Activated CD8-positive, alpha-beta T cell treated with anti-CD3 and anti-CD28 coated beads, Interleukin-2, amount 10 ng/mL, durations not matched to agents 7 days and 5 days (primary cell): ENCODE results near the gene CELSR2. TPM values are rescaled to one million over a fixed set of nuclear protein-coding genes. Genes with fewer than 3 reads are reported as not detected.

Experiments
- ATAC-seq: fragments of 150-1000 bp; cut with Tn5 transposase; one replicate; pipeline ENCODE4 v1.10.0; 2021; ENCODE audit warnings: moderate library complexity
- CTCF ChIA-PET: fragments of 350-600 bp; sonication (Branson Sonifier 250); formaldehyde crosslinking; loops from one replicate; lab custom pipeline; 2021; ENCODE audit warnings: antibody characterized with exemption; lab: Charles Lee
- POLR2A ChIA-PET: fragments of 350-600 bp; sonication (Branson Sonifier 250); formaldehyde crosslinking; loops from one replicate; lab custom pipeline; 2021; ENCODE audit warnings: antibody characterized with exemption; lab: Charles Lee
- DNase-seq: peaks from one replicate; pipeline ENCODE4 v3.0.0-alpha.2; 2020
- H3K27ac Mint-ChIP-seq: one replicate; pipeline ENCODE4 v1.8.0; 2021; ENCODE audit warnings: mild to moderate bottlenecking, mixed read lengths
- H3K27me3 Mint-ChIP-seq: one replicate; pipeline ENCODE4 v1.8.0; 2021; ENCODE audit warnings: low read depth, mixed read lengths
- H3K36me3 Mint-ChIP-seq: one replicate; pipeline ENCODE4 v1.8.0; 2021; ENCODE audit warnings: low read depth, mixed read lengths
- H3K4me1 Mint-ChIP-seq: one replicate; pipeline ENCODE4 v1.8.0; 2021; ENCODE audit warnings: low read depth, mixed read lengths
- H3K4me3 Mint-ChIP-seq: one replicate; pipeline ENCODE4 v1.8.0; 2021; ENCODE audit warnings: mild to moderate bottlenecking, mixed read lengths
- H3K9me3 Mint-ChIP-seq: one replicate; pipeline ENCODE4 v1.8.0; 2022; ENCODE audit warnings: mixed read lengths; ENCODE audit not compliant: insufficient read depth
- total RNA-seq, 2 experiments: library from RNA; stranded (reverse); gene quantifications; one replicate each; pipeline ENCODE4 v1.2.3, GENCODE V29; 2021

The CELSR2 gene
- total RNA-seq, 2 experiments from 2014 or later, result 4.9 to 5.2 TPM

DNA sequence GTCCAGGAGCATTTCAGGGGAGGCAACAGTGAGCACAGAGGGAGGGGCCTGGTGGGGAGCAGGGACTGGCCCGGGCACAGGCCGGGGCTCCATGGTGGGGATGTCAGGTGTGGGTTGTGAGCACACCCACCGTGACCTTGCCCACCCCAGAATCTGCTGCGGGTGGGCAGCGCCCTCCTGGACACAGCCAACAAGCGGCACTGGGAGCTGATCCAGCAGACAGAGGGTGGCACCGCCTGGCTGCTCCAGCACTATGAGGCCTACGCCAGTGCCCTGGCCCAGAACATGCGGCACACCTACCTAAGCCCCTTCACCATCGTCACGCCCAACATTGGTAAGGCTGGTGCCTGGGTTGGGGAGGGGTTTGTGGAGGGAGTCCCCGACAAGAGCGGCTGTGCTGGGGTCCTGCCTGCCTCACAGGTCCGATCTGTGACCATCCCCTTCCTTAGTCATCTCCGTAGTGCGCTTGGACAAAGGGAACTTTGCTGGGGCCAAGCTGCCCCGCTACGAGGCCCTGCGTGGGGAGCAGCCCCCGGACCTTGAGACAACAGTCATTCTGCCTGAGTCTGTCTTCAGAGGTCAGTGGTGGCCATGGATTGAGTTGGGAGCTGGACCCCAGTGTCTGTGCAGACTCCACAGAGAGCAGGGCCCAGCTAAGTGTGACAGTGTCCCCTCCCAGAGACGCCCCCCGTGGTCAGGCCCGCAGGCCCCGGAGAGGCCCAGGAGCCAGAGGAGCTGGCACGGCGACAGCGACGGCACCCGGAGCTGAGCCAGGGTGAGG lies 19.3 kb downstream of the CELSR2 start:
- CTCF ChIA-PET, result interaction anchor here (0.9 to 1.7 kb wide), 3 partner anchors 8 to 264 kb away, joined by 3 to 7 read pairs (median 4); no protein-coding TSS in a partner anchor
- H3K36me3 Mint-ChIP-seq, result no peaks in the 10 kb centered on the region

DNA sequence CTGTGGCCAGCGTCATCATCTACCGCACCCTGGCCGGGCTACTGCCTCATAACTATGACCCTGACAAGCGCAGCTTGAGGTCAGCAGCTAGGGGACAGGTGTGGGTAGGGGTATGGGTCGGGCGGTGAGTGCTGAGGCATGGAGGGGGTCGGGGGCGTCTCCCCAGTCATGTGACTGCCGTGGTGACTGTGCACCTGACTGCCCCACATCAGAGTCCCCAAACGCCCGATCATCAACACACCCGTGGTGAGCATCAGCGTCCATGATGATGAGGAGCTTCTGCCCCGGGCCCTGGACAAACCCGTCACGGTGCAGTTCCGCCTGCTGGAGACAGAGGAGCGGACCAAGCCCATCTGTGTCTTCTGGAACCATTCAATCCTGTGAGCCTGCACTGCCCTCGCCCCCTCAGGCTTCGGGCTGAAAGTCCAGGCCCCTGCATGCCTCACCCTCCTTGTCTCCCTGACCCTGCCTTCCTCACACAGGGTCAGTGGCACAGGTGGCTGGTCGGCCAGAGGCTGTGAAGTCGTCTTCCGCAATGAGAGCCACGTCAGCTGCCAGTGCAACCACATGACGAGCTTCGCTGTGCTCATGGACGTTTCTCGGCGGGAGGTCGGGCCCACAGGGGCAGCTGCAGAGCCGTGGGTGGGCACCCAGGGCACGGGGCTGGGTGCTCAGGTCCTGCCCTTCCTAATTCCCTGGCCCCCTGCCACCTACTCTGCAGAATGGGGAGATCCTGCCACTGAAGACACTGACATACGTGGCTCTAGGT lies 20.1 kb downstream of the CELSR2 start:
- Mint-ChIP-seq H3K27me3 (no peaks in the 10 kb centered on the region), H3K9me3 (no peaks in the 10 kb centered on the region), H3K36me3 (no peaks in the 10 kb centered on the region), H3K4me3 (no peak overlapping the region), H3K4me1 (peaks cover 10% of the 10 kb centered on the region), H3K27ac (no peak overlapping the region)
- DNase-seq (no peak), ATAC-seq (no peak)
- ChIA-PET POLR2A (no interaction called here), CTCF (interaction anchor here (0.7 to 1.7 kb wide), 3 partner anchors 68 to 263 kb away, joined by 3 to 4 read pairs (median 3); no protein-coding TSS in a partner anchor)

More for the DNA sequence above, 19.3 kb downstream of the CELSR2 start:
- Mint-ChIP-seq H3K9me3 (no peaks in the 10 kb centered on the region), H3K27me3 (no peaks in the 10 kb centered on the region), H3K27ac (no peak overlapping the region), H3K4me3 (no peak overlapping the region), H3K4me1 (peaks cover 3% of the 10 kb centered on the region)
- POLR2A ChIA-PET, result no interaction called here
- ATAC-seq (no peak), DNase-seq (no peak)

DNA sequence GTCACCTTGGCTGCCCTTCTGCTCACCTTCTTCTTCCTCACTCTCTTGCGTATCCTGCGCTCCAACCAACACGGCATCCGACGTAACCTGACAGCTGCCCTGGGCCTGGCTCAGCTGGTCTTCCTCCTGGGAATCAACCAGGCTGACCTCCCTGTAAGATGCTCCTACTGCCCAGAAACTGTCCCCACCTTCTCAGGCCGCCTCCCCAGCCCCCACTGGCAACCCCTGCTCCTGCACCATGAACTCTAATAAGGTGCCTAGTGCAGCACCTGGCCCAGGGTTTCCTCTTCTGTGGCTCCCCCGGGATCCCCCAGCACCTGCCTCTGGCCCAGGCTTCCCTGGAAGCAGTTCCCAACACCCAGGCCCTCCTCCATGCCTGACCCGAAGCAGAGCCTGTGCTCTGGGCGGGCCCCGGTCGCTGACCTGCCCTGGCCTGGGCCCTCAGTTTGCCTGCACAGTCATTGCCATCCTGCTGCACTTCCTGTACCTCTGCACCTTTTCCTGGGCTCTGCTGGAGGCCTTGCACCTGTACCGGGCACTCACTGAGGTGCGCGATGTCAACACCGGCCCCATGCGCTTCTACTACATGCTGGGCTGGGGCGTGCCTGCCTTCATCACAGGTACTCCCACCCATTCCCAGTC lies 20.8 kb downstream of the CELSR2 start:
- H3K36me3 Mint-ChIP-seq, result no peaks in the 10 kb centered on the region
- H3K4me1 Mint-ChIP-seq, result peaks cover 17% of the 10 kb centered on the region
- DNase-seq (no peak), ATAC-seq (no peak)
- CTCF ChIA-PET, result interaction anchor here (0.7 kb wide), 1 partner anchor 69 kb away, joined by 3 read pairs; no protein-coding TSS in a partner anchor
- H3K4me3 Mint-ChIP-seq, result no peak overlapping the region
- POLR2A ChIA-PET, result no interaction called here
- H3K27ac Mint-ChIP-seq, result no peak overlapping the region
- H3K27me3 Mint-ChIP-seq, result no peaks in the 10 kb centered on the region
- H3K9me3 Mint-ChIP-seq, result no peaks in the 10 kb centered on the region

DNA sequence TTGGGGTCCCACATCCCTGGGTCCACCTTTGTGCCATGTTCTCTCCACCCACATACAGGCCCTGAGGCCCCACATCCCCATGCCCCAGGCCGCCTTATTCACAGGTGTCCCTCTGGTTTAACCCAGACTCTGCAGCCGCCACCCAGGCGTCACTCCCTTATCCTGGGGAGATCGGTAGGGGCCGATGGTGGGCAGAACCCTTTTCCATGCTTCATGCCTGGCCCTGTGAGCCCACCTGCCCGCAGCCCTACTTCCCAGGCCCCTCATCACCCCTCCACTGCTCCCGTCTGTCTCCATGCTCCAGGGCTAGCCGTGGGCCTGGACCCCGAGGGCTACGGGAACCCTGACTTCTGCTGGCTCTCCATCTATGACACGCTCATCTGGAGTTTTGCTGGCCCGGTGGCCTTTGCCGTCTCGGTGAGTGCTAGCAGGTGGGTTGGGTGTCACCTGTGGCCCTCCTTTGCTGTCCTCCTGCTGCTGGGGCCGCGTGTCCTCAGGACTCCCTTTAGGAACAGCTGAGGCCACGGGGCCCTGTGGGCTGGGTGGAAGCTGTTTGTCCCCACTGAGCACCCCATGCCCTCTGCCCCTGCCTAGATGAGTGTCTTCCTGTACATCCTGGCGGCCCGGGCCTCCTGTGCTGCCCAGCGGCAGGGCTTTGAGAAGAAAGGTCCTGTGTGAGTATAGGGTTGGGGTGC lies 21.4 kb downstream of the CELSR2 start:
- ChIA-PET CTCF (no interaction called here), POLR2A (no interaction called here)
- H3K4me3 Mint-ChIP-seq, result no peak overlapping the region
- H3K27ac Mint-ChIP-seq, result no peak overlapping the region
- no peaks in the 10 kb centered on the region for H3K36me3 Mint-ChIP-seq
- no peak for DNase-seq
- no peaks in the 10 kb centered on the region for H3K27me3 Mint-ChIP-seq
- no peaks in the 10 kb centered on the region for H3K9me3 Mint-ChIP-seq
- H3K4me1 Mint-ChIP-seq, result peaks cover 21% of the 10 kb centered on the region
- ATAC-seq, result no peak

DNA sequence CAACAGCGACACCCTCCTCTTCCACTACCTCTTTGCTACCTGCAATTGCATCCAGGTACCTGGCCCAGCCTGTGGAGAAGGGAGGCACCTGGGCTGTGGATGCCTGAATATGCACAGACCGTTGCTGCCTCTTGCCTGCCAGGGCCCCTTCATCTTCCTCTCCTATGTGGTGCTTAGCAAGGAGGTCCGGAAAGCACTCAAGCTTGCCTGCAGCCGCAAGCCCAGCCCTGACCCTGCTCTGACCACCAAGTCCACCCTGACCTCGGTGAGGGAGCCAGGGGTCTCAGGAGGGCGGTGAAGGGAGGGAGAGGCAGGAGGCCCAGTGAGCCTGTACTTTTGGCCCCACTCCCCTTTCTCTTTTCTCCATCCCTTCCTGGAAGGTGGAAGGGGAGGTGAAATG lies 22.1 kb downstream of the CELSR2 start:
- Mint-ChIP-seq H3K9me3 (no peaks in the 10 kb centered on the region), H3K27ac (no peak overlapping the region), H3K27me3 (no peaks in the 10 kb centered on the region), H3K4me1 (peaks cover 21% of the 10 kb centered on the region), H3K4me3 (no peak overlapping the region), H3K36me3 (no peaks in the 10 kb centered on the region)
- ChIA-PET POLR2A (no interaction called here), CTCF (no interaction called here)
- ATAC-seq, result no peak
- DNase-seq, result no peak

DNA sequence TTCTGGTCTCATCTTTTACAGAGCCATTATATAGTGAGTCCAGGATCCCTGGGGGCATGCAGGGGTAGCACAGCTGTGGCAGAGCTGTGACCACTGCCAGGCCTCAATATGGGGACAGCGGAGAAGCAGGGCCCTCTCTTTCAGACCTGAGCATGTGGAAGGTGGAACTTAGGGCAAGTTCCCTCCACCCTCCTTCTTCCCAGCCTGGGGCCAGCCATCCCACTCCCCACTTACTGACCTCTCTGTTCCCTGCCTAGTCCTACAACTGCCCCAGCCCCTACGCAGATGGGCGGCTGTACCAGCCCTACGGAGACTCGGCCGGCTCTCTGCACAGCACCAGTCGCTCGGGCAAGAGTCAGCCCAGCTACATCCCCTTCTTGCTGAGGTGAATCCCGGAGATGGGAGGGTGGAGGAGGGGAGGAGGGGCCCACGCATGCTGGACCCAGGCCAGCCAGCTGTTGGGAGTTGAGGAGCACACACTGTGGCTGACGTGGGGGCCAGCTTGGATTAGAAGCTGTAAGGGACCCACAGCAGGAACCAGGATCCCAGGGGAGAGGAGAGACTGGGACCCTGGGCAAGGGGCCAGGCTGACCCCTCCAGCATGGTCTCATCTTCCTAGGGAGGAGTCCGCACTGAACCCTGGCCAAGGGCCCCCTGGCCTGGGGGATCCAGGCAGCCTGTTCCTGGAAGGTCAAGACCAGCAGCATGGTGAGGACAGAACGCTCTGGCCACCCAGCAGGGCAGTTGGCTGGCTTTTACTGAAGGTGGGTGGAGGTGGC lies 22.9 kb downstream of the CELSR2 start:
- ATAC-seq (no peak), DNase-seq (no peak)
- H3K27me3 Mint-ChIP-seq, result no peaks in the 10 kb centered on the region
- no peaks in the 10 kb centered on the region for H3K9me3 Mint-ChIP-seq
- H3K36me3 Mint-ChIP-seq, result no peaks in the 10 kb centered on the region
- CTCF ChIA-PET, result no interaction called here
- no peak overlapping the region for H3K27ac Mint-ChIP-seq
- peaks cover 21% of the 10 kb centered on the region for H3K4me1 Mint-ChIP-seq
- POLR2A ChIA-PET, result no interaction called here
- no peak overlapping the region for H3K4me3 Mint-ChIP-seq

DNA sequence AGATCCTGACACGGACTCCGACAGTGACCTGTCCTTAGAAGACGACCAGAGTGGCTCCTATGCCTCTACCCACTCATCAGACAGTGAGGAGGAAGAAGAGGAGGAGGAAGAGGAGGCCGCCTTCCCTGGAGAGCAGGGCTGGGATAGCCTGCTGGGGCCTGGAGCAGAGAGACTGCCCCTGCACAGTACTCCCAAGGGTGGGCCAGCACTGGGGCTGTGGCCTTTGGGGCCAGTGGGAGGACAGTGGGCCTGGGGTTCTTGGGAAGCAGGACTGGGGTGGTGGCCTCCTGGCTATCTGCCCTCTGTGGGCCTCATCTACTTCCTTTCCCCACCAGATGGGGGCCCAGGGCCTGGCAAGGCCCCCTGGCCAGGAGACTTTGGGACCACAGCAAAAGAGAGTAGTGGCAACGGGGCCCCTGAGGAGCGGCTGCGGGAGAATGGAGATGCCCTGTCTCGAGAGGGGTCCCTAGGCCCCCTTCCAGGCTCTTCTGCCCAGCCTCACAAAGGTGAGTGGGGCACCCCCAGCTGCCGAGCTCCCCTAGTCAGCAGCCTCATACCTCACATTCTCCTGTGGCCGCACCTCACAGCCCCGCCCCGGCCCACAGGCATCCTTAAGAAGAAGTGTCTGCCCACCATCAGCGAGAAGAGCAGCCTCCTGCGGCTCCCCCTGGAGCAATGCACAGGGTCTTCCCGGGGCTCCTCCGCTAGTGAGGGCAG lies 23.6 kb downstream of the CELSR2 start:
- ChIA-PET POLR2A (interaction anchor here (1.0 kb wide), 1 partner anchor 10 kb away, joined by 3 read pairs; the partner anchor contains the start of gene PSRC1), CTCF (no interaction called here)
- H3K27ac Mint-ChIP-seq, result no peak overlapping the region
- H3K9me3 Mint-ChIP-seq, result no peaks in the 10 kb centered on the region
- no peaks in the 10 kb centered on the region for H3K36me3 Mint-ChIP-seq
- H3K4me1 Mint-ChIP-seq, result peaks cover 25% of the 10 kb centered on the region
- no peak overlapping the region for H3K4me3 Mint-ChIP-seq
- DNase-seq (no peak), ATAC-seq (no peak)
- no peaks in the 10 kb centered on the region for H3K27me3 Mint-ChIP-seq

DNA sequence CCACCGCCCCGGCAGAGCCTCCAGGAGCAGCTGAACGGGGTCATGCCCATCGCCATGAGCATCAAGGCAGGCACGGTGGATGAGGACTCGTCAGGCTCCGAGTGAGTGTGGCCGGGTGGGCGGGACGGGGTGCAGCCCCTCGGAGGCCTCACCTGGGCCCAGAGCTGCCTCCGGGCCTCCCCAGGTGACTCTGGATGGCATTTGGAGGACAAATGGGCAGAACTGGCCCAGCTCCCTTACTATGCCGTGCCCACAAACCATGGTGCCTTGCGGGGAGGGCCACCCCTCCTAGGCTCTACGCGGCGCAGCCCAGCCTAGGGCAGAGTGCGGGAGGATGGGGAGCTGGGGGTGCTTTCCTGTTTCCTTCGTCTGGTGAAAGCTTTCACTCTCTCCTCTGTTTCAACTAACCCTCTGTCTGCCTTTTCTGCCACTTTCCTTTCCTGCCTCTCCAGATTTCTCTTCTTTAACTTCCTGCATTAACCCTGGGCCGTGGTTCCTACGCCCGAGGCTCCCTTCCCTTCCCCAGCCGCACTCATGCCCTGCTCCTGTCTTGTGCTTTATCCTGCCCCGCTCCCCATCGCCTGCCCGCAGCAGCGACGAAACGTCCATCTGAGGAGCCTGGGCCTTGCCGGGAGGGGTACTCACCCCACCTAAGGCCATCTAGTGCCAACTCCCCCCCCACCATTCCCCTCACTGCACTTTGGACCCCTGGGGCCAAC lies 24.4 kb downstream of the CELSR2 start:
- ChIA-PET POLR2A (interaction anchor here (1.0 kb wide), 1 partner anchor 9 kb away, joined by 3 read pairs; the partner anchor contains the start of gene PSRC1), CTCF (interaction anchor here (0.6 kb wide), 1 partner anchor 126 kb away, joined by 3 read pairs; no protein-coding TSS in a partner anchor)

DNA sequence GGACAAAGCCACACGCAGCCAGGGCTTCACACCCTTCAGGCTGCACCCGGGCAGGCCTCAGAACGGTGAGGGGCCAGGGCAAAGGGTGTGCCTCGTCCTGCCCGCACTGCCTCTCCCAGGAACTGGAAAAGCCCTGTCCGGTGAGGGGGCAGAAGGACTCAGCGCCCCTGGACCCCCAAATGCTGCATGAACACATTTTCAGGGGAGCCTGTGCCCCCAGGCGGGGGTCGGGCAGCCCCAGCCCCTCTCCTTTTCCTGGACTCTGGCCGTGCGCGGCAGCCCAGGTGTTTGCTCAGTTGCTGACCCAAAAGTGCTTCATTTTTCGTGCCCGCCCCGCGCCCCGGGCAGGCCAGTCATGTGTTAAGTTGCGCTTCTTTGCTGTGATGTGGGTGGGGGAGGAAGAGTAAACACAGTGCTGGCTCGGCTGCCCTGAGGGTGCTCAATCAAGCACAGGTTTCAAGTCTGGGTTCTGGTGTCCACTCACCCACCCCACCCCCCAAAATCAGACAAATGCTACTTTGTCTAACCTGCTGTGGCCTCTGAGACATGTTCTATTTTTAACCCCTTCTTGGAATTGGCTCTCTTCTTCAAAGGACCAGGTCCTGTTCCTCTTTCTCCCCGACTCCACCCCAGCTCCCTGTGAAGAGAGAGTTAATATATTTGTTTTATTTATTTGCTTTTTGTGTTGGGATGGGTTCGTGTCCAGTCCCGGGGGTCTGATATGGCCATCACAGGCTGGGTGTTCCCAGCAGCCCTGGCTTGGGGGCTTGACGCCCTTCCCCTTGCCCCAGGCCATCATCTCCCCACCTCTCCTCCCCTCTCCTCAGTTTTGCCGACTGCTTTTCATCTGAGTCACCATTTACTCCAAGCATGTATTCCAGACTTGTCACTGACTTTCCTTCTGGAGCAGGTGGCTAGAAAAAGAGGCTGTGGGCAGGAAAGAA lies 25.5 kb downstream of the CELSR2 start:
- no peak overlapping the region for H3K4me3 Mint-ChIP-seq
- H3K36me3 Mint-ChIP-seq, result peaks cover 9% of the 10 kb centered on the region
- ChIA-PET CTCF (interaction anchor here (5.4 kb wide), 1 partner anchor 124 kb away, joined by 166 read pairs; the partner anchor contains the start of gene SORT1), POLR2A (no interaction called here)
- no peak for DNase-seq
- H3K4me1 Mint-ChIP-seq, result peaks cover 29% of the 10 kb centered on the region
- H3K27ac Mint-ChIP-seq, result no peak overlapping the region
- H3K27me3 Mint-ChIP-seq, result no peaks in the 10 kb centered on the region
- no peaks in the 10 kb centered on the region for H3K9me3 Mint-ChIP-seq
- ATAC-seq, result no peak

More for the DNA sequence above, 24.4 kb downstream of the CELSR2 start:
- Mint-ChIP-seq H3K27me3 (no peaks in the 10 kb centered on the region), H3K36me3 (peaks cover 4% of the 10 kb centered on the region), H3K27ac (peak overlapping the region; percentile 68), H3K9me3 (no peaks in the 10 kb centered on the region), H3K4me1 (peaks cover 28% of the 10 kb centered on the region), H3K4me3 (peak overlapping the region; percentile 22)
- ATAC-seq (no peak), DNase-seq (no peak)
